H1 (cell line): ENCODE results near the gene ITGAV. TPM values are rescaled to one million over a fixed set of nuclear protein-coding genes. Genes with fewer than 3 reads are reported as not detected.

Experiments used
- CTCF ChIA-PET: fragments of 300-600 bp; sonication (Branson Sonifier 250); formaldehyde crosslinking; loops from one replicate; lab custom pipeline; 2021; ENCODE audit not compliant: partially characterized antibody; lab: Charles Lee
- POLR2A ChIA-PET: fragments of 300-600 bp; sonication (Branson Sonifier 250); formaldehyde crosslinking; loops from one replicate; lab custom pipeline; 2021; ENCODE audit warnings: inconsistent platforms; ENCODE audit not compliant: partially characterized antibody; lab: Charles Lee
- DNase-seq, 2 experiments: peaks; one replicate each; pipeline versions ENCODE4 v3.0.0 to v3.0.0-alpha.2; 2010 to 2022; ENCODE audit warnings: low spot score in 2 of 2, low read depth in 1 of 2, mixed read lengths in 1 of 2
- FAIRE-seq: peaks from 2 replicates; lab custom pipeline; 2011; peaks lifted over from hg19 to GRCh38; lab: Jason Lieb, UNC
- H2AFZ ChIP-seq: 2 replicates; pipeline ENCODE4 v1.8.1; 2012; ENCODE audit warnings: low read length, inconsistent platforms
- H2AK5ac ChIP-seq: 2 replicates; pipeline ENCODE4 v1.6.1; 2013; ENCODE audit warnings: low read depth, low read length
- H2BK120ac ChIP-seq: replicated peaks from 2 replicates; pipeline ENCODE3; 2013; ENCODE audit warnings: low read depth, low read length, inconsistent platforms
- H2BK12ac ChIP-seq: 2 replicates; pipeline ENCODE4 v1.6.1; 2013; ENCODE audit warnings: low read depth, low read length
- H2BK15ac ChIP-seq: 2 replicates; pipeline ENCODE4 v1.6.1; 2013; ENCODE audit warnings: low read length
- H2BK20ac ChIP-seq: 2 replicates; pipeline ENCODE4 v1.6.1; 2013; ENCODE audit warnings: low read length
- H2BK5ac ChIP-seq: 2 replicates; pipeline ENCODE4 v1.6.1; 2013; ENCODE audit warnings: low read depth, low read length
- H3K14ac ChIP-seq: 2 replicates; pipeline ENCODE4 v1.6.1; 2013; ENCODE audit warnings: inconsistent platforms; ENCODE audit not compliant: insufficient read length
- H3K18ac ChIP-seq: 2 replicates; pipeline ENCODE4 v1.6.1; 2013; ENCODE audit warnings: low read length; ENCODE audit errors: extremely low read depth
- H3K23ac ChIP-seq: 2 replicates; pipeline ENCODE4 v1.6.1; 2013; ENCODE audit warnings: inconsistent platforms; ENCODE audit not compliant: insufficient read length
- H3K23me2 ChIP-seq: 2 replicates; pipeline ENCODE4 v1.6.1; 2013; ENCODE audit warnings: low read depth, low read length
- H3K27ac ChIP-seq: 2 replicates; pipeline ENCODE4 v1.6.1; 2011; ENCODE audit warnings: low read depth, low read length, inconsistent platforms
- H3K27me3 ChIP-seq, 4 experiments: replicated peaks in 1 of 4; 1 replicate in 1 of 4; 2 replicates in 3 of 4; pipeline versions ENCODE4 v1.6.1 to v1.8.1; 2011 to 2013; ENCODE audit warnings: low read length in 3 of 4, mild to moderate bottlenecking in 3 of 4, inconsistent platforms in 2 of 4, mixed read lengths in 2 of 4, moderate library complexity in 1 of 4; ENCODE audit not compliant: control insufficient read depth in 3 of 4, insufficient read depth in 3 of 4; ENCODE audit errors: extremely low read depth in 1 of 4
- H3K36me3 ChIP-seq, 4 experiments: 2 replicates each; pipeline versions ENCODE4 v1.6.1 to v1.8.1; 2011 to 2013; ENCODE audit warnings: mild to moderate bottlenecking in 4 of 4, low read length in 3 of 4, moderate library complexity in 2 of 4, control low read depth in 1 of 4, inconsistent platforms in 1 of 4; ENCODE audit not compliant: insufficient read depth in 4 of 4, control insufficient read depth in 2 of 4
- H3K4ac ChIP-seq: replicated peaks from 2 replicates; pipeline ENCODE3; 2013; ENCODE audit warnings: low read length, low read depth, mixed read lengths, inconsistent platforms; ENCODE audit not compliant: insufficient read length
- H3K4me1 ChIP-seq, 4 experiments: replicated peaks in 1 of 4; 1 replicate in 1 of 4; 2 replicates in 3 of 4; pipeline versions ENCODE4 v1.6.1 to v1.8.1; 2011 to 2013; ENCODE audit warnings: low read length in 3 of 4, inconsistent platforms in 2 of 4, mixed read lengths in 1 of 4; ENCODE audit not compliant: insufficient read depth in 4 of 4, control insufficient read depth in 3 of 4
- H3K4me2 ChIP-seq, 2 experiments: 2 replicates each; pipeline versions ENCODE4 v1.6.1 to v1.8.1; 2011 to 2013; ENCODE audit warnings: low read depth in 2 of 2, low read length in 2 of 2, control low read depth in 1 of 2, inconsistent platforms in 1 of 2, mild to moderate bottlenecking in 1 of 2; ENCODE audit not compliant: insufficient read depth in 1 of 2
- H3K4me3 ChIP-seq, 4 experiments: fragments of 200-600, 300-600 bp in 1 of 4; sonication (generic), shearing (Covaris generic), sonication (Bioruptor Twin) in 1 of 4; 2 replicates each; pipeline versions ENCODE4 v1.5.1 to v1.8.1; 2011 to 2016; ENCODE audit warnings: low read length in 4 of 4, low read depth in 3 of 4, control low read depth in 2 of 4, inconsistent platforms in 2 of 4, mild to moderate bottlenecking in 2 of 4, mixed read lengths in 1 of 4, moderate library complexity in 1 of 4; ENCODE audit not compliant: insufficient read depth in 2 of 4; ENCODE audit errors: extremely low read depth in 1 of 4
- H3K56ac ChIP-seq: replicated peaks from 2 replicates; pipeline ENCODE3; 2013; ENCODE audit warnings: low read depth, mild to moderate bottlenecking, mixed read lengths, low read length, inconsistent platforms; ENCODE audit not compliant: insufficient read length
- H3K79me1 ChIP-seq: 2 replicates; pipeline ENCODE4 v1.6.1; 2013; ENCODE audit warnings: low read depth, low read length, control low read depth
- H3K79me2 ChIP-seq, 2 experiments: 2 replicates each; pipeline versions ENCODE4 v1.6.1 to v1.8.1; 2012 to 2013; ENCODE audit warnings: low read length in 2 of 2, mild to moderate bottlenecking in 2 of 2, inconsistent platforms in 1 of 2; ENCODE audit not compliant: insufficient read depth in 2 of 2, control insufficient read depth in 1 of 2
- H3K9ac ChIP-seq, 4 experiments: replicated peaks in 1 of 4; 1 replicate in 1 of 4; 2 replicates in 3 of 4; pipeline versions ENCODE4 v1.6.1 to v1.8.1; 2011 to 2013; ENCODE audit warnings: low read depth in 3 of 4, low read length in 3 of 4, control low read depth in 2 of 4, mild to moderate bottlenecking in 2 of 4, moderate library complexity in 2 of 4, inconsistent platforms in 1 of 4; ENCODE audit errors: extremely low read depth in 1 of 4
- H3K9me3 ChIP-seq, 2 experiments: 2 replicates each; pipeline versions ENCODE4 v1.6.1 to v1.8.1; 2012 to 2013; ENCODE audit warnings: mild to moderate bottlenecking in 2 of 2, moderate library complexity in 2 of 2, control low read depth in 1 of 2, inconsistent platforms in 1 of 2, low read depth in 1 of 2, low read length in 1 of 2, mixed read lengths in 1 of 2; ENCODE audit not compliant: insufficient read depth in 2 of 2
- H4K20me1 ChIP-seq, 2 experiments: replicated peaks in 1 of 2; 2 replicates each; pipeline versions ENCODE3 to v1.8.1; 2011 to 2013; ENCODE audit warnings: inconsistent platforms in 2 of 2, low read length in 2 of 2, mild to moderate bottlenecking in 1 of 2; ENCODE audit not compliant: insufficient read depth in 2 of 2, control insufficient read depth in 1 of 2
- H4K5ac ChIP-seq: 2 replicates; pipeline ENCODE4 v1.6.1; 2013; ENCODE audit warnings: low read length, low read depth, mixed read lengths, inconsistent platforms; ENCODE audit not compliant: insufficient read length
- H4K8ac ChIP-seq: 2 replicates; pipeline ENCODE4 v1.8.0; 2013; ENCODE audit warnings: mild to moderate bottlenecking, moderate library complexity, low read length, inconsistent platforms; ENCODE audit not compliant: insufficient read depth; ENCODE audit errors: extremely low read depth
- H4K91ac ChIP-seq: replicated peaks from 2 replicates; pipeline ENCODE3; 2013; ENCODE audit warnings: low read length, mixed read lengths, inconsistent platforms; ENCODE audit not compliant: insufficient read length
- CEBPB ChIP-seq: IDR thresholded peaks from 2 replicates; pipeline ENCODE4 v1.6.1; 2012; ENCODE audit warnings: low read depth, low read length
- CREB1 ChIP-seq: IDR thresholded peaks from 2 replicates; pipeline ENCODE4 v1.6.1; 2012; ENCODE audit warnings: inconsistent platforms
- EGR1 ChIP-seq: IDR thresholded peaks from 2 replicates; pipeline ENCODE4 v1.6.1; 2011; ENCODE audit warnings: low read depth, low read length, borderline replicate concordance
- EZH2 ChIP-seq: fragments of 200-600 bp; sonication (generic); IDR thresholded peaks from 2 replicates; pipeline ENCODE4 v1.7.1; 2012; ENCODE audit warnings: low read depth, mild to moderate bottlenecking, moderate library complexity, low read length, inconsistent platforms; ENCODE audit not compliant: severe bottlenecking
- KDM1A ChIP-seq: fragments of 200-600, 300-600 bp; sonication (generic); IDR thresholded peaks from 2 replicates; pipeline ENCODE4 v1.7.1; 2016; ENCODE audit warnings: mild to moderate bottlenecking, low read length, borderline replicate concordance
- KDM5A ChIP-seq: fragments of 200-600 bp; IDR thresholded peaks from 2 replicates; pipeline ENCODE4 v1.7.1; 2012; ENCODE audit warnings: mild to moderate bottlenecking, low read length, inconsistent platforms, mixed read lengths
- NANOG ChIP-seq: IDR thresholded peaks from 2 replicates; pipeline ENCODE4 v1.6.1; 2011; ENCODE audit warnings: low read length, low read depth, mild to moderate bottlenecking, inconsistent platforms; ENCODE audit not compliant: insufficient read depth, poor library complexity, severe bottlenecking
- PHF8 ChIP-seq: fragments of 200-600 bp; sonication (generic); conservative IDR thresholded peaks from 2 replicates; pipeline ENCODE4 v1.7.1; 2012; ENCODE audit warnings: low read depth, mild to moderate bottlenecking, inconsistent platforms, low read length, moderate library complexity
- RXRA ChIP-seq: IDR thresholded peaks from 2 replicates; pipeline ENCODE4 v1.6.1; 2011; ENCODE audit warnings: low read depth, mild to moderate bottlenecking, low read length, moderate library complexity; ENCODE audit not compliant: insufficient read depth
- SIRT6 ChIP-seq: IDR thresholded peaks from one replicate; pipeline ENCODE4 v1.7.1; 2012; ENCODE audit warnings: low read length, inconsistent platforms
- SP2 ChIP-seq: IDR thresholded peaks from 2 replicates; pipeline ENCODE4 v1.6.1; 2012; ENCODE audit warnings: mild to moderate bottlenecking, low read length, inconsistent platforms
- SP4 ChIP-seq: IDR thresholded peaks from 2 replicates; pipeline ENCODE4 v1.6.1; 2012; ENCODE audit warnings: low read length, inconsistent platforms
- TCF12 ChIP-seq: IDR thresholded peaks from 2 replicates; pipeline ENCODE4 v1.6.1; 2011; ENCODE audit warnings: low read depth, mild to moderate bottlenecking, low read length
- ZNF274 ChIP-seq: IDR thresholded peaks from 2 replicates; pipeline ENCODE4 v1.7.0; 2012; ENCODE audit warnings: low read length, borderline replicate concordance; ENCODE audit errors: extremely low read depth
- polyA plus RNA-seq, 7 experiments: library from polyadenylated mRNA; depleted of rRNA in 3 of 7; stranded (reverse) in 5 of 7; unstranded in 2 of 7; fragments of >200 nt in 5 of 7; fragments of 200-250 nt in 2 of 7; gene quantifications; 1 replicate in 5 of 7; 2 replicates in 1 of 7; 4 replicates in 1 of 7; pipeline versions ENCODE4 v1.2.1 to v1.2.3, GENCODE V29; 2011 to 2013; ENCODE audit warnings: missing spikeins in 2 of 7, mixed read lengths in 2 of 7
- total RNA-seq: library from RNA; stranded (reverse); fragmentation: NEBNext Ultra II Directional; extraction: Animal tissue kit (Norgen Biotek cat#: 25700); gene quantifications from 2 replicates; pipeline ENCODE4 v1.2.1, GENCODE V29; 2021

ITGAV gene
- total and polyA plus RNA-seq, 2 of the 8 experiments (the other 6 are each of a cell fraction or from before 2014, with no cell fraction given), result 11.7 to 42.4 TPM

DNA sequence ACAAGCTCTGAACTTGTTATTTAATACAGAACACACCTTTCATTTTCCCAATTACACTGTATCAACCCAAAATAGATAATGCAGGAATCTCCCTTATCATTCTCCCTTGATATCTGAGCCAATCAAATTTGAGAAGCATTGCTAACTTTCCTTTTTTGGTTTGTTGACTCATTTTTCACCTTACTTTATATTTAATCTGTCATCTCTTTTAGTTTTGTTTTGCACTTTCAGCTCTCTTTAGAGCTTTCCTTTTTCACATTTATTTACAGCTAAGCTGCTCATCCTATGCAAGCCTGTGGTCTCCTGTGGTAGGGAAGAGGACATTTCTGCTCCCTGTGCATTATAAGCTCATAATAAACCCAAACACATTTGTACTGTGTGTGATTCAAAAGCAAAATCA, 50.1 kb downstream of the ITGAV start:
- no peak overlapping the region for H3K18ac ChIP-seq
- H2AFZ ChIP-seq, result no peak overlapping the region
- ChIA-PET CTCF (interaction anchor here (0.9 to 6.6 kb wide), 8 partner anchors 11 to 351 kb away, joined by 3 to 111 read pairs (median 13); no protein-coding TSS in a partner anchor), POLR2A (no interaction called here)
- H2BK20ac ChIP-seq, result no peak overlapping the region
- H3K79me1 ChIP-seq, result no peaks in the 10 kb centered on the region
- H4K20me1 ChIP-seq, result no peaks in the 10 kb centered on the region
- no peaks in the 10 kb centered on the region for H3K23me2 ChIP-seq
- no peak overlapping the region for H4K8ac ChIP-seq
- H2BK12ac ChIP-seq, result no peak overlapping the region
- no peak overlapping the region for H3K4me3 ChIP-seq
- no peak overlapping the region for H4K5ac ChIP-seq
- H3K9me3 ChIP-seq, result no peaks in the 10 kb centered on the region
- no peak overlapping the region for H3K14ac ChIP-seq
- H2BK5ac ChIP-seq, result no peak overlapping the region
- H2AK5ac ChIP-seq, result no peak overlapping the region
- H3K9ac ChIP-seq, result no peak overlapping the region
- H4K91ac ChIP-seq, result no peak overlapping the region
- no peak overlapping the region for H3K4ac ChIP-seq
- H2BK15ac ChIP-seq, result no peak overlapping the region
- no peak for FAIRE-seq
- no peak overlapping the region for H3K4me2 ChIP-seq
- H3K27me3 ChIP-seq, result no peaks in the 10 kb centered on the region
- no peak overlapping the region for H3K27ac ChIP-seq
- H3K79me2 ChIP-seq, result no peaks in the 10 kb centered on the region
- H3K4me1 ChIP-seq, result no peaks in the 10 kb centered on the region
- H2BK120ac ChIP-seq, result no peak overlapping the region
- no peak overlapping the region for H3K56ac ChIP-seq
- DNase-seq, result no peak
- TF ChIP-seq RXRA (no peak), TCF12 (no peak), EZH2 (no peak), NANOG (no peak), ZNF274 (no peak), KDM5A (no peak), KDM1A (no peak), SP2 (no peak), PHF8 (no peak), SIRT6 (no peak), CREB1 (no peak), CEBPB (no peak), SP4 (no peak), EGR1 (no peak)
- H3K36me3 ChIP-seq, result peaks cover 2 to 7% (median 5%) of the 10 kb centered on the region in 4 experiments; a peak in 6 of 8 replicates
- H3K23ac ChIP-seq, result no peak overlapping the region
